GM12891 (cell line): ENCODE data around the gene FASN.

Experiments
- DNase-seq: peaks from one replicate; pipeline ENCODE4 v3.0.0; 2011; ENCODE audit warnings: low spot score; ENCODE audit not compliant: insufficient read length
- FAIRE-seq: peaks from 2 replicates; lab custom pipeline; 2011; peaks lifted over from hg19 to GRCh38; lab: Jason Lieb, UNC
- PAX5 ChIP-seq: IDR thresholded peaks from 2 replicates; pipeline ENCODE4 v1.6.1; 2011; ENCODE audit warnings: low read length, moderate library complexity, mild to moderate bottlenecking; ENCODE audit not compliant: insufficient read depth, severe bottlenecking
- POLR2A ChIP-seq: IDR thresholded peaks from 2 replicates; pipeline ENCODE4 v1.6.1; 2011; ENCODE audit warnings: low read depth, low read length, control low read depth
- POLR2AphosphoS5 ChIP-seq: IDR thresholded peaks from 2 replicates; pipeline ENCODE4 v1.6.1; 2011; ENCODE audit warnings: low read depth, low read length, control low read depth
- POU2F2 ChIP-seq: IDR thresholded peaks from 2 replicates; pipeline ENCODE4 v1.6.1; 2011; ENCODE audit warnings: low read depth, mild to moderate bottlenecking, control low read depth, low read length, moderate library complexity
- SPI1 ChIP-seq: IDR thresholded peaks from 2 replicates; pipeline ENCODE4 v1.6.1; 2011; ENCODE audit warnings: low read depth, low read length, control low read depth
- TAF1 ChIP-seq: IDR thresholded peaks from 2 replicates; pipeline ENCODE4 v1.6.1; 2011; ENCODE audit warnings: low read depth, low read length, control low read depth

FASN gene

GRCh38 chr17:82103553-82104451, 5.8 kb upstream of the FASN start:
- TF ChIP-seq POU2F2 (no peak), SPI1 (no peak), TAF1 (no peak), PAX5 (no peak), POLR2A (no peak), POLR2AphosphoS5 (no peak)
- FAIRE-seq, result no peak
- no peak for DNase-seq

GRCh38 chr17:82101767-82102679, 4.0 kb upstream of the FASN start:
- DNase-seq (no peak), FAIRE-seq (no peak)
- TF ChIP-seq POU2F2, result no peak
- no peak for TF ChIP-seq PAX5
- TF ChIP-seq POLR2A, result no peak
- no peak for TF ChIP-seq TAF1
- no peak for TF ChIP-seq POLR2AphosphoS5
- no peak for TF ChIP-seq SPI1

- TF ChIP-seq POLR2AphosphoS5, result no peak
- no peak for TF ChIP-seq SPI1
- TF ChIP-seq POLR2A, result no peak
- no peak for TF ChIP-seq PAX5
- TF ChIP-seq POU2F2, result no peak
- no peak for TF ChIP-seq TAF1
- no peak for FAIRE-seq
- no peak for DNase-seq
Measured at GRCh38 chr17:82101301-82101715, 3.3 kb upstream of the FASN start.

GRCh38 chr17:82100502-82101298, 2.7 kb upstream of the FASN start:
- DNase-seq (no peak), FAIRE-seq (no peak)
- TF ChIP-seq PAX5 (no peak), TAF1 (no peak), SPI1 (no peak), POLR2A (peak; percentile 18; the same call in 1 of the 2 replicates)

GRCh38 chr17:82098939-82099763, 1.1 kb upstream of the FASN start:
- FAIRE-seq, result no peak
- DNase-seq, result no peak
- TF ChIP-seq POLR2AphosphoS5, result 0 out of 2 replicates have a peak, but pooled peaks have one; percentile 12
- TF ChIP-seq POU2F2, result no peak

GRCh38 chr17:82097919-82098168, 192 bp downstream of the FASN start:
- DNase-seq (no peak), FAIRE-seq (no peak)
- TF ChIP-seq POLR2A, result no peak
- no peak for TF ChIP-seq POLR2AphosphoS5
- TF ChIP-seq TAF1, result no peak
- TF ChIP-seq POU2F2, result no peak
- TF ChIP-seq SPI1, result no peak

- peak; percentile 74 for DNase-seq
- peak; percentile 85 for FAIRE-seq
- TF ChIP-seq TAF1 (no peak), POLR2AphosphoS5 (no peak), POLR2A (no peak), POU2F2 (no peak), SPI1 (no peak)
Measured at GRCh38 chr17:82097184-82097918, 685 bp downstream of the FASN start.

GRCh38 chr17:82096709-82097183, 1.3 kb downstream of the FASN start:
- no peak for DNase-seq
- TF ChIP-seq SPI1 (no peak), TAF1 (no peak), PAX5 (no peak), POLR2AphosphoS5 (no peak)
- FAIRE-seq, result no peak
